Bronchial epithelial cell (primary cell): ENCODE measurements around the gene HOXD4. TPM values are rescaled to one million over a fixed set of nuclear protein-coding genes. Genes with fewer than 3 reads are reported as not detected.

Experiments
- DNase-seq: peaks from one replicate; pipeline ENCODE4 v3.0.0-alpha.2; 2010; ENCODE audit warnings: low read depth
- FAIRE-seq: peaks from 2 replicates; lab custom pipeline; 2011; peaks lifted over from hg19 to GRCh38; lab: Jason Lieb, UNC
- H3K27me3 ChIP-seq: 2 replicates; pipeline ENCODE4 v1.5.1; 2011; ENCODE audit warnings: low read length; ENCODE audit not compliant: control insufficient read depth, insufficient read depth
- H3K36me3 ChIP-seq: 2 replicates; pipeline ENCODE4 v1.5.1; 2011; ENCODE audit warnings: low read length; ENCODE audit not compliant: control insufficient read depth, insufficient read depth
- H3K4me3 ChIP-seq: 2 replicates; pipeline ENCODE4 v1.5.1; 2011; ENCODE audit warnings: mild to moderate bottlenecking, low read depth, low read length, control low read depth
- CTCF ChIP-seq: IDR thresholded peaks from 2 replicates; pipeline ENCODE4 v1.5.1; 2011; ENCODE audit warnings: mild to moderate bottlenecking, moderate library complexity, low read length, control low read depth, inconsistent platforms; ENCODE audit not compliant: insufficient read depth, severe bottlenecking
- total RNA-seq: library from RNA; depleted of rRNA; stranded (reverse); fragments of >200 nt; gene quantifications from 2 replicates; pipeline ENCODE4 v1.2.1, GENCODE V29; 2014

Gene HOXD4
- total RNA-seq, 1 donor from 2014 or later: not detected

- no peak overlapping the region for H3K4me3 ChIP-seq
- no peak for FAIRE-seq
- TF ChIP-seq CTCF: no peak
- DNase-seq: no peak
- no peaks in the 10 kb centered on the region for H3K36me3 ChIP-seq
- H3K27me3 ChIP-seq: peaks cover 70% of the 10 kb centered on the region
Observed at GRCh38 chr2:176125772-176126054, 25.6 kb upstream of the HOXD4 start.

- Histone ChIP-seq H3K4me3 (no peak overlapping the region), H3K36me3 (no peaks in the 10 kb centered on the region), H3K27me3 (peaks cover 70% of the 10 kb centered on the region)
- no peak for FAIRE-seq
- TF ChIP-seq CTCF: peak; percentile 59
- DNase-seq: peak; percentile 43
Observed at GRCh38 chr2:176126929-176127773, 24.2 kb upstream of the HOXD4 start.

- FAIRE-seq: no peak
- DNase-seq: no peak
- H3K4me3 ChIP-seq: no peak overlapping the region
Observed at GRCh38 chr2:176127774-176128072, 23.6 kb upstream of the HOXD4 start.

GRCh38 chr2:176128172-176128981 lies 23.0 kb upstream of the HOXD4 start:
- Histone ChIP-seq H3K4me3 (no peak overlapping the region), H3K36me3 (no peaks in the 10 kb centered on the region), H3K27me3 (peaks cover 74% of the 10 kb centered on the region)
- no peak for DNase-seq
- no peak for TF ChIP-seq CTCF
- no peak for FAIRE-seq

More at GRCh38 chr2:176127774-176128072, 23.6 kb upstream of the HOXD4 start:
- TF ChIP-seq CTCF: no peak
- Histone ChIP-seq H3K36me3 (no peaks in the 10 kb centered on the region), H3K27me3 (peaks cover 71% of the 10 kb centered on the region)

- FAIRE-seq (no peak), DNase-seq (no peak)
- TF ChIP-seq CTCF: no peak
- H3K27me3 ChIP-seq: peaks cover 72% of the 10 kb centered on the region
- no peaks in the 10 kb centered on the region for H3K36me3 ChIP-seq
- H3K4me3 ChIP-seq: no peak within 1 kb of the TSS
Observed at GRCh38 chr2:176128982-176129796, 22.2 kb upstream of the HOXD4 start, which contains the start of gene HOXD8. HOXD8 (plus strand) TSS chr2:176129705; CDS start chr2:176130367, 662 bp downstream.
